Stimulated activated effector memory CD8-positive, alpha-beta T cell treated with anti-CD3 and anti-CD28 coated beads, Interleukin-12 subunit alpha, Interleukin-12 subunit beta, amount 100 ng/mL, for 72 hours (primary cell): ENCODE results near the gene CCDC141.

Experiments
- ATAC-seq: fragments of 150-1000 bp; cut with Tn5 transposase; 2 replicates; pipeline ENCODE4 v1.10.0; 2021
- DNase-seq, 2 donors: peaks; one replicate each; pipeline ENCODE4 v3.0.0; 2021 to 2022; ENCODE audit warnings: low spot score in 2 of 2
- H3K27ac Mint-ChIP-seq: one replicate; pipeline ENCODE4 v1.8.0; 2022; ENCODE audit warnings: mild to moderate bottlenecking, mixed read lengths
- H3K36me3 Mint-ChIP-seq: one replicate; pipeline ENCODE4 v1.8.0; 2022; ENCODE audit warnings: mild to moderate bottlenecking, mixed read lengths
- H3K4me1 Mint-ChIP-seq: one replicate; pipeline ENCODE4 v1.8.0; 2022; ENCODE audit warnings: mixed read lengths
- H3K4me3 Mint-ChIP-seq: one replicate; pipeline ENCODE4 v1.8.0; 2022; ENCODE audit warnings: mild to moderate bottlenecking, mixed read lengths
- H3K9me3 Mint-ChIP-seq: one replicate; pipeline ENCODE4 v1.8.0; 2022; ENCODE audit warnings: mixed read lengths

The CCDC141 gene

GRCh38 chr2:178859730-178860129 lies 190.2 kb downstream of the CCDC141 start:
- H3K27ac Mint-ChIP-seq, result no peak overlapping the region
- no peak for ATAC-seq
- no peak overlapping the region for H3K4me3 Mint-ChIP-seq
- no peak for DNase-seq
- H3K36me3 Mint-ChIP-seq, result no peaks in the 10 kb centered on the region
- H3K9me3 Mint-ChIP-seq, result no peaks in the 10 kb centered on the region
- no peaks in the 10 kb centered on the region for H3K4me1 Mint-ChIP-seq

GRCh38 chr2:178858896-178859625 lies 190.9 kb downstream of the CCDC141 start:
- DNase-seq (no peak), ATAC-seq (no peak)
- H3K36me3 Mint-ChIP-seq, result no peaks in the 10 kb centered on the region
- no peaks in the 10 kb centered on the region for H3K9me3 Mint-ChIP-seq
- no peaks in the 10 kb centered on the region for H3K4me1 Mint-ChIP-seq
- no peak overlapping the region for H3K4me3 Mint-ChIP-seq
- H3K27ac Mint-ChIP-seq, result no peak overlapping the region

- no peak for ATAC-seq
- H3K36me3 Mint-ChIP-seq, result no peaks in the 10 kb centered on the region
- H3K4me3 Mint-ChIP-seq, result no peak overlapping the region
- H3K4me1 Mint-ChIP-seq, result no peaks in the 10 kb centered on the region
- H3K27ac Mint-ChIP-seq, result no peak overlapping the region
- no peaks in the 10 kb centered on the region for H3K9me3 Mint-ChIP-seq
- no peak for DNase-seq
Measured at GRCh38 chr2:178855151-178855550, 194.8 kb downstream of the CCDC141 start.

GRCh38 chr2:178848335-178848734 lies 201.6 kb downstream of the CCDC141 start:
- H3K27ac Mint-ChIP-seq, result no peak overlapping the region
- no peak overlapping the region for H3K4me3 Mint-ChIP-seq
- H3K36me3 Mint-ChIP-seq, result no peaks in the 10 kb centered on the region
- peaks cover 8% of the 10 kb centered on the region for H3K9me3 Mint-ChIP-seq
- ATAC-seq (no peak), DNase-seq (no peak)
- no peaks in the 10 kb centered on the region for H3K4me1 Mint-ChIP-seq

- ATAC-seq (no peak), DNase-seq (no peak)
- no peaks in the 10 kb centered on the region for H3K4me1 Mint-ChIP-seq
- H3K4me3 Mint-ChIP-seq, result no peak overlapping the region
- peaks cover 8% of the 10 kb centered on the region for H3K9me3 Mint-ChIP-seq
- H3K27ac Mint-ChIP-seq, result no peak overlapping the region
- no peaks in the 10 kb centered on the region for H3K36me3 Mint-ChIP-seq
Measured at GRCh38 chr2:178846458-178846802, 203.5 kb downstream of the CCDC141 start.

- peaks cover 8% of the 10 kb centered on the region for H3K9me3 Mint-ChIP-seq
- ATAC-seq, result no peak
- no peak overlapping the region for H3K4me3 Mint-ChIP-seq
- no peak for DNase-seq
- no peak overlapping the region for H3K27ac Mint-ChIP-seq
- H3K4me1 Mint-ChIP-seq, result no peaks in the 10 kb centered on the region
- H3K36me3 Mint-ChIP-seq, result no peaks in the 10 kb centered on the region
Measured at GRCh38 chr2:178845566-178846457, 204.1 kb downstream of the CCDC141 start.

- ATAC-seq (no peak), DNase-seq (no peak)
- no peak overlapping the region for H3K27ac Mint-ChIP-seq
- H3K36me3 Mint-ChIP-seq, result no peaks in the 10 kb centered on the region
- no peaks in the 10 kb centered on the region for H3K4me1 Mint-ChIP-seq
- H3K4me3 Mint-ChIP-seq, result no peak overlapping the region
- H3K9me3 Mint-ChIP-seq, result peaks cover 8% of the 10 kb centered on the region
Measured at GRCh38 chr2:178844701-178845100, 205.2 kb downstream of the CCDC141 start.

GRCh38 chr2:178844269-178844668 lies 205.7 kb downstream of the CCDC141 start:
- Mint-ChIP-seq H3K36me3 (no peaks in the 10 kb centered on the region), H3K4me3 (no peak overlapping the region), H3K27ac (no peak overlapping the region), H3K9me3 (peaks cover 8% of the 10 kb centered on the region), H3K4me1 (no peaks in the 10 kb centered on the region)
- DNase-seq (no peak), ATAC-seq (no peak)

GRCh38 chr2:178843697-178844096 lies 206.2 kb downstream of the CCDC141 start:
- no peak overlapping the region for H3K27ac Mint-ChIP-seq
- no peak overlapping the region for H3K4me3 Mint-ChIP-seq
- peaks cover 8% of the 10 kb centered on the region for H3K9me3 Mint-ChIP-seq
- no peak for ATAC-seq
- DNase-seq, result no peak
- no peaks in the 10 kb centered on the region for H3K36me3 Mint-ChIP-seq
- no peaks in the 10 kb centered on the region for H3K4me1 Mint-ChIP-seq

- H3K36me3 Mint-ChIP-seq, result no peaks in the 10 kb centered on the region
- DNase-seq, result no peak
- ATAC-seq, result no peak
Measured at GRCh38 chr2:178836807-178837206, 213.1 kb downstream of the CCDC141 start.

GRCh38 chr2:178834086-178834485 lies 215.9 kb downstream of the CCDC141 start:
- H3K27ac Mint-ChIP-seq, result no peak overlapping the region
- no peaks in the 10 kb centered on the region for H3K4me1 Mint-ChIP-seq
- no peaks in the 10 kb centered on the region for H3K36me3 Mint-ChIP-seq
- H3K9me3 Mint-ChIP-seq, result no peaks in the 10 kb centered on the region
- DNase-seq (no peak), ATAC-seq (no peak)
- H3K4me3 Mint-ChIP-seq, result no peak overlapping the region

More at GRCh38 chr2:178836807-178837206, 213.1 kb downstream of the CCDC141 start:
- no peaks in the 10 kb centered on the region for H3K9me3 Mint-ChIP-seq
- H3K4me1 Mint-ChIP-seq, result no peaks in the 10 kb centered on the region
- no peak overlapping the region for H3K27ac Mint-ChIP-seq
- no peak overlapping the region for H3K4me3 Mint-ChIP-seq

GRCh38 chr2:178833382-178833781 lies 216.6 kb downstream of the CCDC141 start:
- H3K27ac Mint-ChIP-seq, result no peak overlapping the region
- H3K4me1 Mint-ChIP-seq, result no peaks in the 10 kb centered on the region
- H3K9me3 Mint-ChIP-seq, result no peaks in the 10 kb centered on the region
- no peak for DNase-seq
- ATAC-seq, result no peak
- H3K36me3 Mint-ChIP-seq, result no peaks in the 10 kb centered on the region
- H3K4me3 Mint-ChIP-seq, result no peak overlapping the region

- ATAC-seq (no peak), DNase-seq (no peak)
- H3K4me3 Mint-ChIP-seq, result no peak overlapping the region
- no peaks in the 10 kb centered on the region for H3K9me3 Mint-ChIP-seq
- H3K36me3 Mint-ChIP-seq, result no peaks in the 10 kb centered on the region
- H3K4me1 Mint-ChIP-seq, result no peaks in the 10 kb centered on the region
- no peak overlapping the region for H3K27ac Mint-ChIP-seq
Measured at GRCh38 chr2:178830451-178830850, 219.5 kb downstream of the CCDC141 start.

- ATAC-seq, result no peak
- H3K36me3 Mint-ChIP-seq, result no peaks in the 10 kb centered on the region
- H3K4me3 Mint-ChIP-seq, result no peak overlapping the region
- no peaks in the 10 kb centered on the region for H3K9me3 Mint-ChIP-seq
- no peak for DNase-seq
- H3K27ac Mint-ChIP-seq, result no peak overlapping the region
- H3K4me1 Mint-ChIP-seq, result no peaks in the 10 kb centered on the region
Measured at GRCh38 chr2:178829981-178830380, 220.0 kb downstream of the CCDC141 start.

- DNase-seq (no peak), ATAC-seq (no peak)
- Mint-ChIP-seq H3K9me3 (no peaks in the 10 kb centered on the region), H3K27ac (no peak overlapping the region), H3K36me3 (no peaks in the 10 kb centered on the region), H3K4me3 (no peak overlapping the region), H3K4me1 (no peaks in the 10 kb centered on the region)
Measured at GRCh38 chr2:178829299-178829960, 220.5 kb downstream of the CCDC141 start.
